ENCODE data around the gene GRIN1.

The GRIN1 gene

DNA sequence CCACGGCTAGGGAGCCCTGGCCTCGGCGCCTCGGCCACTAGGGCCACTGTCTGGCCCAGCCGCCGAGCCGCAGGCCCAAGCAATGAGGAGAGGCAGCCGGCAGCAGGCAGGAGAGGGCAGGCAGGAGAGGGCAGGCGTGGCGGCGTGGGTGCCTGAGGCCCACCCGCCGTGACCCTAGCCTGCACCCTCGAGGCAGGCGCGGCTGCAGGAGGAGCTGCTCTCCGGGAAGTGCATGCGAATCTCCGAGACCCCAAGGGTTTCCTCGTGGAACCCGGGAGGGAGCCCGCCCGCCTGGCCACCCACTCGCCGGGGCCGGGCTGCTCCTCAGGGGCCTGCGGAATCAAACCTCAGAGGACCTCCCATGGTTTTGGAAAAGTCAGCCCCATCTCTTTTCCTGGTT is 9.3 kb downstream of the GRIN1 start:
- DNase-seq (ENCODE audit: low read depth in 2 of 2) = no peak

GRCh38 chr9:137148661-137149060 is 9.7 kb downstream of the GRIN1 start:
- DNase-seq (ENCODE audit: low read depth in 2 of 2) = no peak

- DNase-seq (ENCODE audit: low read depth in 2 of 2) = no peak
Measured at GRCh38 chr9:137149363-137149762, 10.4 kb downstream of the GRIN1 start.

DNA sequence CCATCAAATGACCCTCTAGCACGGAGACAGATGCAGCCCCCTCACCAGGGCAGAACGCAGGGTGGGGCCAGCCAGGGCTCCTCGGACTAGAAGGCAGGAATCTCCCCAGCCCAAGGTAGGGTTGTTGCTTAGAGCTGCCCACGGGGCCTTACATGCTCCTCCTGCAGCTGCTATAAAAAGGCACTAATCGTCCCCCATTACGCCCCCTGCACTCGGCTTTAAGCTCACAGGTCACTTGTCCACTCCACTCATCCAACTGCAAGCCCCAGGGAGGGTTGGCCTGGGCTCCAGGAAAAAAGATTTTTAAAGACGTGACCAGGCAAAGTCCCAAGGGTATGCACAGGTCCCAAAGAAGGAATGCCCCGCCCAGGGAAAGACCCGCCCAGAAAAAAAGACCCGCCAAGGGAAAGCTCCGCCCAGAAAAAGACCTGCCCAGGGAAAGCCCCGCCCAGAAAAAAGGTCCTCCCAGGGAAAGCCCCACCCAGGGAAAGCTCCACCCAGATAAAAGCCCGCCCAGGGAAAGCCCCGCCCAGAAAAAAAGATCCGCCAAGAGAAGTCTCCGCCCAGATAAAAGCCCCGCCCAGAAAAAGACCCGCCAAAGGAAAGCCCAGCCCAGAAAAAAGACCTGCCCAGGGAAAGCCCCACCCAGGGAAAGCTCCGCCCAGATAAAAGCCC is 11.1 kb downstream of the GRIN1 start:
- no peak for DNase-seq (ENCODE audit: low read depth in 2 of 2)

DNA sequence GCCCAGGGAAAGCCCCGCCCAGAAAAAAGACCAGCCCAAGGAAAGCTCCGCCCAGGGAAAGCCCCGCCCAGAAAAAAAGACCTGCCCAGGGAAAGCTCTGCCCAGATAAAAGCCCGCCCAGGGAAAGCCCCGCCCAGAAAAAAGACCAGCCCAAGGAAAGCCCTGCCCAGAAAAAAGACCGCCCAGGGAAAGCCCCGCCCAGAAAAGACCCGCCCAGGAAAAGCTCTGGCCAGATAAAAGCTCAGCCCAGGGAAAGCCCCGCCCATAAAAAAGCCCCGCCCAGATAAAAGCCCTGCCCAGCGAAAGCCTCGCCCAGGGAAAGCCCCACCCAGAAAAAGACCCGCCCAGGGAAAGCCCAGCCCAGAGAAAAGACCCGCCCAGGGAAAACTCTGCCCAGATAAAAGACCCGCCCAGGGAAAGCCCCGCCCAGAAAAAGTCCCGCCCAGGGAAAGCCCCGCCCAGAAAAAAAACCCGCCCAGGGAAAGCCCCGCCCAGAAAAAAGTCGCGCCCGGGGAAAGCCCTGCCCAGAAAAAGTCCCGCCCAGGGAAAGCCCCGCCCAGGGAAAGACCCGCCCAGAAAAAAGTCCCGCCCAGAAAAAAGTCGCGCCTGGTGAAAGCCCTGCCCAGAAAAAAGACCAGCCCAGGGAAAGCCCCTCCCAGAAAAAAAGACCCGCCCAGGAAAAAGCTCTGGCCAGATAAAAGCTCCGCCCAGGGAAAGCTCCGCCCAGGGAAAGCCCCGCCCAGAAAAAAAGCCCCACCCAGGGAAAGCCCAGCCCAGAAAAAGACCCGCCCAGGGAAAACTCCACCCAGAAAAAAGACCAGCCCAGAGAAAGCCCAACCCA is 11.9 kb downstream of the GRIN1 start:
- no peak for DNase-seq (ENCODE audit: low read depth in 2 of 2)

GRCh38 chr9:137152844-137153405 is 14.0 kb downstream of the GRIN1 start:
- no peak for DNase-seq (ENCODE audit: low read depth in 2 of 2)

DNA sequence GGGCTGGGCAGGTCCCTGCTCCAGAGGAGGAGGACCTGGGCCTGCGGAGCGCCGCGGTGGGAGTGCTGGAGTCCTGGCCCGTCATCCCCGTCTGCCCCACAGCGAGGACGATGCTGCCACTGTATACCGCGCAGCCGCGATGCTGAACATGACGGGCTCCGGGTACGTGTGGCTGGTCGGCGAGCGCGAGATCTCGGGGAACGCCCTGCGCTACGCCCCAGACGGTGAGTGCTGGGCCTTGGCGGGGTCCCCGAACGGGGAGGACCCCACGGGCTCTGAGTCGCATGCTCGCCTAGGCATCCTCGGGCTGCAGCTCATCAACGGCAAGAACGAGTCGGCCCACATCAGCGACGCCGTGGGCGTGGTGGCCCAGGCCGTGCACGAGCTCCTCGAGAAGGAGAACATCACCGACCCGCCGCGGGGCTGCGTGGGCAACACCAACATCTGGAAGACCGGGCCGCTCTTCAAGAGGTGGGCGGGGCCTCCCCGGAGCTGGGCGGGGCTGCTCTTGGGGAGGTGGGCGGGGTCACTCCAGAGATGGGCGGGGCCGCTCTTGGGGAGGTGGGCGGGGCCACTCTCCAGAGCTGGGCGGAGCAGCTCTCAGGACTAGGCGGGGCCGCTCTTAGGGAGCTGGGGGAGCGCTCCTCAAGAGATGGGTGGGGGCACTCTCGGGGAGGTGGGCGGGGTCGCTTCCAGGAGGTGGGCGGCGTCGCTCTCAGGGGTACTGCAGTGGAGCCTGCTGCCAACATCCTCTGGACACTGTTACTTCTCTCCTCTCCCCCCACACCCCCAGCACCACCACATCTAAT is 17.8 kb downstream of the GRIN1 start:
- DNase-seq (ENCODE audit: low read depth in 2 of 2) = peak; percentile 14 to 37

- DNase-seq (ENCODE audit: low read depth in 2 of 2) = no peak
Measured at GRCh38 chr9:137157618-137158415, 18.9 kb downstream of the GRIN1 start.

DNA sequence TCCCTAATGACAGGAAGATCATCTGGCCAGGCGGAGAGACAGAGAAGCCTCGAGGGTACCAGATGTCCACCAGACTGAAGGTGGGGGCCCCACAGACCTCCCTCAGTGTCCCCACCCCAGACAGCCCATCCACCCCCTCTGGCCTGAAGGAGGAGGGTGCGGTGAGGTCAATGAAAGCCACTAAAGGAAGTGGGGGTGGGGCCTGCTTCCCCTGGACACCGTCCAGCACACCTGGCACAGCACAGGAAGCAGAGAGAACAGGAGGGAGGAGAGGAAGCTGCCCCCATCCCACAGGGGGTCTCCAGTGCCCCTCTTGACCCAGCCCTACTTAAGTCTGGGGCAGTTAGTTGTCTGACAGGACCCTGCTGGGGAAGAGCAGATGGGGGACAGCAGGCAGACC is 19.7 kb downstream of the GRIN1 start:
- no peak for DNase-seq (ENCODE audit: low read depth in 2 of 2)

GRCh38 chr9:137159105-137160053 is 20.4 kb downstream of the GRIN1 start:
- no peak for DNase-seq (ENCODE audit: low read depth in 2 of 2)

DNA sequence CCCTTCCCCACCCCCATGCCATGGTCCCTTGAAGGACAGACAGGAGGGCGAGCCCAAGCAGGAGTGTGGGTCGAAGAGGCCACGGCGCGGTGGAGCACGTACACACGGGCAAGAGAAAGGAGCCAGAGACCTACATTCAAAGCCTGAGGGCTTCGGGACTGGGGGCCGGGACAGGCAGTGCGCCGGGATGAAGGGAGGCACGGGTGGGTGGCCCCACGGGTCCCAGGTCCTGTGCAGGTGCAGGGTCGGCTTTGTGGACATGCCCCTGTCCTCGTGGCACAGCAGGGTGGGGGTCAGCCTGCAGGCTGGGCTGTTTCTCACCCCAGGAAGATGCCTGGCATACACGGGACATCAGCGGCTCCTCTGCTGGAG is 21.1 kb downstream of the GRIN1 start:
- no peak for DNase-seq (ENCODE audit: low read depth in 2 of 2)

- DNase-seq (ENCODE audit: low read depth in 2 of 2) = no peak
Measured at GRCh38 chr9:137160716-137161557, 22.0 kb downstream of the GRIN1 start.

DNA sequence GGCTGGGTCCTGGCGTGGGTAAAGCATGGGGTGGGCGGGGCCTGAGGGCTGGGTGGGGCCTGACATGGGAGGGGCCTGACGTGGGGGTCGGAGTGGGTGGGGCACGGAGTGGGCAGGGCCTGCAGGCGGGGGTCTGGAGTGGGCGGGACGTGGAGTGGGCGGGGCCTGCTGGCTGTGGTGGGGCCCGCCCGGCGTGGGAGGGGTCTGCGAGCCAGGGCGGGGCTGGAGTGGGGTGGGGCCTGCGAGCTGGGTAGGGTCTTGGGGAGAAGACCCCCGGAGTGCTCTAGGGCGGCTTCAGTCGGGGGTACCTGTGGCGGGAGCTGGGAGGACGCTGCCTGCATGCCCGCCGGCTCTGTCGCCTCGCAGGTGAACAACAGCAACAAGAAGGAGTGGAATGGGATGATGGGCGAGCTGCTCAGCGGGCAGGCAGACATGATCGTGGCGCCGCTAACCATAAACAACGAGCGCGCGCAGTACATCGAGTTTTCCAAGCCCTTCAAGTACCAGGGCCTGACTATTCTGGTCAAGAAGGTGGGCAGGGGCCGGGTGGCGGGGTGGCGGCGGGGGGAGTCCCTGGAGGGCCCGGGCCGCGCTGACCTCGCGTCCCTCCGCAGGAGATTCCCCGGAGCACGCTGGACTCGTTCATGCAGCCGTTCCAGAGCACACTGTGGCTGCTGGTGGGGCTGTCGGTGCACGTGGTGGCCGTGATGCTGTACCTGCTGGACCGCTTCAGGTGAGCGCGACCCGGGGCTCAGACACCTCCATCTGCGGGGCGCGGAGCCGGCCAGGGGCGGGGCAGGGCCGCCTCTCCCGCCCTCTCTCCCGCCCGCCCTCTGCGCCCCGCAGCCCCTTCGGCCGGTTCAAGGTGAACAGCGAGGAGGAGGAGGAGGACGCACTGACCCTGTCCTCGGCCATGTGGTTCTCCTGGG is 22.9 kb downstream of the GRIN1 start:
- no peak for DNase-seq (ENCODE audit: low read depth in 2 of 2)

GRCh38 chr9:137162505-137163364 is 23.8 kb downstream of the GRIN1 start:
- no peak for DNase-seq (ENCODE audit: low read depth in 2 of 2)

DNA sequence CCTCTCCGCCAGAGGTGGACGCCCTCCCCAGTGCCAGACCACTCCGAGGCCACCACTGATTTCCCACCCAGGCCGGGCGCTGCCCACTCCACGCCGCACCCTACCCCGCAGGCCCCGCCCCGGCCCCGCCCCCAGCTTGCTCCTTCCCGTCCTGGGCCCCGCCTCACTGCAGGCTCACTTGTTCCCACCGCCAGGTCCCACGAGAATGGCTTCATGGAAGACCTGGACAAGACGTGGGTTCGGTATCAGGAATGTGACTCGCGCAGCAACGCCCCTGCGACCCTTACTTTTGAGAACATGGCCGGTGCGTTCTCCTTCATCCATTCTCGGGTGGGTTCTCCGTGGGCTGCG is 24.4 kb downstream of the GRIN1 start:
- DNase-seq (ENCODE audit: low read depth in 2 of 2) = no peak

DNA sequence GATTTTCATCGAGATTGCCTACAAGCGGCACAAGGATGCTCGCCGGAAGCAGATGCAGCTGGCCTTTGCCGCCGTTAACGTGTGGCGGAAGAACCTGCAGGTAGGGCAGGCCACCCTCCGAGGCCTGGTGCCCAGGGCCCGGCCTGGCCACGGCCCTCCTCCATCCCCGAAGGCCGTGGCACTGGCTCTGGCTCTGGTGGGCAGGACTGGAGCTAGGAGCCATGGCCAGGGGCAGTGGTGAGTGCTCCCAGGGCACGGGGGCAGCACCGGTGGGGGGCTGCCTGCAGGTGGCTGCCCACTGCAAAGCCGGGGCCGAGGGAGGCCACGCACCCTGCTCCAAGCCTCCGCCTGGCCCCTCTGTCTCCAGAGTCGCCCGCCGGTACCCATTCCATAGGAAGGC is 24.9 kb downstream of the GRIN1 start:
- no peak for DNase-seq (ENCODE audit: low read depth in 2 of 2)

Measured in stimulated activated CD8-positive, alpha-beta memory T cell treated with anti-CD3 and anti-CD28 coated beads, Interleukin-2, amount 100 ng/mL, for 1 hour (primary cell).